Ureter (tissue), 1 donor: ENCODE measurements around the gene FOXF1. TPM values are rescaled to one million over a fixed set of nuclear protein-coding genes. Genes with fewer than 3 reads are reported as not detected.
A peak's percentile ranks its signal among the peaks of the same experiment; 100 is the strongest.

Source experiments
- DNase-seq: peaks from one replicate; pipeline ENCODE4 v3.0.0-alpha.2; 2020; ENCODE audit warnings: low spot score
- total RNA-seq: library from RNA; stranded (reverse); gene quantifications from one replicate; pipeline ENCODE4 v1.2.4, GENCODE V29; 2023
- donor health status: DM: yes; HTN: yes; CAD: no.

The FOXF1 gene
- total RNA-seq, 1 donor from 2014 or later = 31.7 TPM

GRCh38 chr16:86505185-86505898, 5.0 kb upstream of the FOXF1 start:
- DNase-seq = no peak

- DNase-seq = no peak
Observed at GRCh38 chr16:86505899-86506864, 4.1 kb upstream of the FOXF1 start.

- DNase-seq = no peak
Observed at GRCh38 chr16:86507173-86508027, 2.9 kb upstream of the FOXF1 start.

- no peak for DNase-seq
Observed at GRCh38 chr16:86508028-86508946, 2.0 kb upstream of the FOXF1 start.

GRCh38 chr16:86508947-86509758, 1.2 kb upstream of the FOXF1 start:
- no peak for DNase-seq

- DNase-seq = peak; percentile 86
Observed at GRCh38 chr16:86509759-86510464, 415 bp upstream of the FOXF1 start.

- DNase-seq = no peak
Observed at GRCh38 chr16:86511317-86512161, 1.2 kb downstream of the FOXF1 start.

GRCh38 chr16:86512301-86512859, 2.1 kb downstream of the FOXF1 start:
- DNase-seq = no peak

GRCh38 chr16:86512860-86513470, 2.6 kb downstream of the FOXF1 start:
- DNase-seq = no peak

GRCh38 chr16:86513471-86514277, 3.3 kb downstream of the FOXF1 start:
- DNase-seq = no peak

GRCh38 chr16:86514481-86515376, 4.4 kb downstream of the FOXF1 start:
- DNase-seq = no peak

- no peak for DNase-seq
Observed at GRCh38 chr16:86515413-86515776, 5.1 kb downstream of the FOXF1 start.

GRCh38 chr16:86515777-86516622, 5.7 kb downstream of the FOXF1 start:
- no peak for DNase-seq

GRCh38 chr16:86516623-86517003, 6.3 kb downstream of the FOXF1 start:
- no peak for DNase-seq

- DNase-seq = no peak
Observed at GRCh38 chr16:86517033-86517432, 6.7 kb downstream of the FOXF1 start.
